ENCODE data around the gene EGR2.

- TF ChIP-seq, protein P1, sequence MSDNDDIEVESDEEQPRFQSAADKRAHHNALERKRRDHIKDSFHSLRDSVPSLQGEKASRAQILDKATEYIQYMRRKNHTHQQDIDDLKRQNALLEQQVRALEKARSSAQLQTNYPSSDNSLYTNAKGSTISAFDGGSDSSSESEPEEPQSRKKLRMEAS (IDR thresholded peaks at IDR 0.05; ENCODE audit: insufficient read depth, insufficient read length): no peak
- TF ChIP-seq CTCF (IDR thresholded peaks at IDR 0.05; ENCODE audit: extremely low read depth in 1 of 2, insufficient read depth in 1 of 2, low read depth in 1 of 2, low read length in 2 of 2) (no peak), POLR2A (IDR thresholded peaks at IDR 0.05; ENCODE audit: low read depth, low read length) (no peak), EZH2 (IDR thresholded peaks at IDR 0.05; ENCODE audit: borderline replicate concordance, low read depth, low read length, severe bottlenecking) (no peak), FOS (IDR thresholded peaks at IDR 0.05; ENCODE audit: borderline replicate concordance, insufficient read depth, low read length) (no peak), POLR2AphosphoS5 (IDR thresholded peaks at IDR 0.05; ENCODE audit: insufficient read depth, low read depth, low read length) (no peak), JUN (IDR thresholded peaks at IDR 0.05; ENCODE audit: borderline replicate concordance, insufficient read depth, insufficient read length, low read depth) (no peak), MYC (IDR thresholded peaks at IDR 0.05; ENCODE audit: low read depth, low read length) (no peak), GATA2 (IDR thresholded peaks at IDR 0.05; ENCODE audit: insufficient read depth, insufficient read length, low read depth, low read length) (no peak)
Measured at GRCh38 chr10:62813981-62814380, 2.2 kb downstream of the EGR2 start.
